KOPT-K1 (cell line): Measurements from ENCODE around the gene IAH1.

Source experiments
- H3K27ac ChIP-seq: fragments of 200-600 bp; sonication (generic); 2 replicates; pipeline ENCODE4 v1.5.1; 2016; ENCODE audit warnings: antibody characterized with exemption, mild to moderate bottlenecking, low read depth, low read length; ENCODE audit not compliant: poor library complexity, severe bottlenecking
- H3K36me3 ChIP-seq: fragments of 200-600 bp; sonication (generic); 2 replicates; pipeline ENCODE4 v1.5.1; 2017; ENCODE audit warnings: antibody characterized with exemption, mild to moderate bottlenecking, low read length, moderate library complexity; ENCODE audit not compliant: insufficient read depth
- H3K9me3 ChIP-seq: fragments of 200-600 bp; sonication (generic); 2 replicates; pipeline ENCODE4 v1.5.1; 2017; ENCODE audit warnings: antibody characterized with exemption, low read length, mild to moderate bottlenecking; ENCODE audit not compliant: insufficient read depth, poor library complexity, severe bottlenecking

IAH1 gene

GRCh38 chr2:9533663-9534062 lies 59.3 kb downstream of the IAH1 start:
- H3K36me3 ChIP-seq = peaks cover 57% of the 10 kb centered on the region
- H3K27ac ChIP-seq = no peak overlapping the region
- no peaks in the 10 kb centered on the region for H3K9me3 ChIP-seq

GRCh38 chr2:9535177-9535576 lies 60.8 kb downstream of the IAH1 start:
- H3K36me3 ChIP-seq = peaks cover 42% of the 10 kb centered on the region
- no peak overlapping the region for H3K27ac ChIP-seq
- H3K9me3 ChIP-seq = no peaks in the 10 kb centered on the region

GRCh38 chr2:9536504-9536903 lies 62.2 kb downstream of the IAH1 start:
- H3K27ac ChIP-seq = no peak overlapping the region
- no peaks in the 10 kb centered on the region for H3K9me3 ChIP-seq
- peaks cover 40% of the 10 kb centered on the region for H3K36me3 ChIP-seq

DNA sequence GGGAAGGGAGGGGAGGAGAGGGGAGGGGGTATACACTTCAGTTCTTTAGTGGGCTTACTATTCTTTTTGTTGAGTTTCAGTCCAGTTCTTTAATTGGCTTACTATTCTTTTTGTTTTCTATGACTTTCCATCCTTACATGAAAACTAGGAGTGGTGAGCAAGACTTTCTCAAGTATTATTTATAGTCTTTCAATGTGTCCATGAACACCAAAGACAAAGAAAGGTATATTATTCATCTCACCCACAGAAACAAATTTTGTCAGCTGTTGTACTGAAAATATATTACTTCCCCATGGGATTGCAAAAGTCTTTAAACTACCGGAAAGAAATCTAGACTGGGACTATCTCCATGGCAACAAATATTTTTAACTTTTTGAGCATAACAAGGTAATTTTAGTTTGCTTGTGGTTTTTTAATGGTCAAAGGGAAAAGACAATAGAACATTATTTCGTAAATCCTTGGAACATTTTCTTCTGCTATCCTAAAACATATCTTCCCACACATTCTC lies 63.7 kb downstream of the IAH1 start:
- Histone ChIP-seq H3K27ac (no peak overlapping the region), H3K36me3 (peaks cover 34% of the 10 kb centered on the region), H3K9me3 (no peaks in the 10 kb centered on the region)
